ENCODE measurements around the gene GRIN2A.

GRCh38 chr16:9778849-9779248 is 403.4 kb downstream of the GRIN2A start:
- TF ChIP-seq CTCF (IDR thresholded peaks at IDR 0.05): no peak
- TF ChIP-seq EP300 (IDR thresholded peaks at IDR 0.05): no peak
